HEK293T (cell line): Measurements from ENCODE around the gene EPS8.

Source experiments
- CTCF ChIA-PET: fragments of 350-600 bp; formaldehyde crosslinking; extraction: SDS; loops from one replicate; lab custom pipeline; 2021; ENCODE audit warnings: antibody characterized with exemption, inconsistent platforms; lab: Yijun Ruan, JAX
- POLR2A ChIA-PET: fragments of 350-600 bp; formaldehyde crosslinking; extraction: SDS; loops from one replicate; lab custom pipeline; 2020; ENCODE audit warnings: antibody characterized with exemption, inconsistent platforms; lab: Yijun Ruan, JAX
- DNase-seq: peaks from one replicate; pipeline ENCODE4 v3.0.0; 2012; ENCODE audit warnings: mixed read lengths; ENCODE audit errors: extremely low spot score
- ARNT ChIP-seq: fragments of 450-650 bp; IDR thresholded peaks from 2 replicates; pipeline ENCODE4 v1.6.1; 2017; ENCODE audit warnings: mild to moderate bottlenecking
- BHLHE40 ChIP-seq: fragments of 450-650 bp; IDR thresholded peaks from 2 replicates; pipeline ENCODE4 v1.6.1; 2016; ENCODE audit warnings: mild to moderate bottlenecking, moderate library complexity, borderline replicate concordance
- CTBP1 ChIP-seq: fragments of 450-650 bp; IDR thresholded peaks from 2 replicates; pipeline ENCODE4 v1.6.1; 2016; ENCODE audit warnings: borderline replicate concordance
- ELF4 ChIP-seq: fragments of 450-650 bp; IDR thresholded peaks from 2 replicates; pipeline ENCODE4 v1.6.1; 2017; ENCODE audit warnings: antibody characterized with exemption
- FOXA1 ChIP-seq: fragments of 450-650 bp; IDR thresholded peaks from 2 replicates; pipeline ENCODE4 v1.6.1; 2016; ENCODE audit warnings: mild to moderate bottlenecking
- FOXK2 ChIP-seq: fragments of 450-650 bp; IDR thresholded peaks from 2 replicates; pipeline ENCODE4 v1.6.1; 2016; ENCODE audit warnings: mild to moderate bottlenecking
- FOXM1 ChIP-seq: fragments of 450-650 bp; IDR thresholded peaks from 2 replicates; pipeline ENCODE4 v1.6.1; 2017; ENCODE audit warnings: mild to moderate bottlenecking, borderline replicate concordance
- HDGF ChIP-seq: fragments of 450-650 bp; IDR thresholded peaks from 2 replicates; pipeline ENCODE4 v1.6.1; 2017; ENCODE audit warnings: antibody characterized with exemption, borderline replicate concordance
- L3MBTL2 ChIP-seq: fragments of 450-650 bp; conservative IDR thresholded peaks from 2 replicates; pipeline ENCODE4 v1.6.1; 2016; ENCODE audit warnings: mild to moderate bottlenecking
- LEF1 ChIP-seq: fragments of 450-650 bp; IDR thresholded peaks from 2 replicates; pipeline ENCODE4 v1.6.1; 2017; ENCODE audit warnings: mild to moderate bottlenecking, borderline replicate concordance
- NFRKB ChIP-seq: fragments of 450-650 bp; IDR thresholded peaks from 2 replicates; pipeline ENCODE4 v1.6.1; 2016; ENCODE audit warnings: mild to moderate bottlenecking, moderate library complexity
- PKNOX1 ChIP-seq: fragments of 450-650 bp; IDR thresholded peaks from 2 replicates; pipeline ENCODE4 v1.6.1; 2016
- SP1 ChIP-seq: fragments of 450-650 bp; IDR thresholded peaks from 2 replicates; pipeline ENCODE4 v1.6.1; 2017
- SUZ12 ChIP-seq: fragments of 450-650 bp; IDR thresholded peaks from 2 replicates; pipeline ENCODE4 v1.6.1; 2016; ENCODE audit warnings: mild to moderate bottlenecking
- TARDBP ChIP-seq: fragments of 450-650 bp; IDR thresholded peaks from 2 replicates; pipeline ENCODE4 v1.6.1; 2016
- ZNF384 ChIP-seq: fragments of 450-650 bp; IDR thresholded peaks from 2 replicates; pipeline ENCODE4 v1.6.1; 2016

EPS8 gene

GRCh38 chr12:15706010-15706676 is 83.0 kb downstream of the EPS8 start:
- POLR2A ChIA-PET, result no interaction called here
- TF ChIP-seq BHLHE40 (no peak), SP1 (no peak), PKNOX1 (no peak), NFRKB (no peak), FOXK2 (no peak), FOXA1 (no peak), ELF4 (no peak), LEF1 (no peak), CTBP1 (no peak), L3MBTL2 (no peak), SUZ12 (no peak), HDGF (no peak), ARNT (no peak), ZNF384 (no peak), TARDBP (no peak), FOXM1 (no peak)
- CTCF ChIA-PET, result interaction anchor here (0.5 kb wide), 1 partner anchor 189 kb away, joined by 3 read pairs; no protein-coding TSS in a partner anchor
- DNase-seq, result no peak

- no peak for DNase-seq
- ChIA-PET CTCF (interaction anchor here (0.5 kb wide), 1 partner anchor 189 kb away, joined by 3 read pairs; no protein-coding TSS in a partner anchor), POLR2A (no interaction called here)
- TF ChIP-seq L3MBTL2 (no peak), SUZ12 (no peak)
Measured at GRCh38 chr12:15705606-15706005, 83.6 kb downstream of the EPS8 start.

- TF ChIP-seq ARNT, result no peak
- no peak for TF ChIP-seq FOXM1
- no peak for TF ChIP-seq SP1
- no peak for TF ChIP-seq BHLHE40
- no peak for TF ChIP-seq PKNOX1
- TF ChIP-seq CTBP1, result no peak
- no peak for TF ChIP-seq LEF1
- no peak for TF ChIP-seq NFRKB
- TF ChIP-seq TARDBP, result no peak
- no peak for TF ChIP-seq FOXA1
- TF ChIP-seq SUZ12, result no peak
- ChIA-PET POLR2A (no interaction called here), CTCF (no interaction called here)
- no peak for DNase-seq
Measured at GRCh38 chr12:15702276-15702675, 86.9 kb downstream of the EPS8 start.

- TF ChIP-seq ELF4 (no peak), CTBP1 (no peak), ARNT (no peak), TARDBP (no peak), ZNF384 (no peak), FOXM1 (no peak), LEF1 (no peak), PKNOX1 (no peak), SUZ12 (no peak), HDGF (no peak), SP1 (no peak), BHLHE40 (no peak), L3MBTL2 (no peak), NFRKB (no peak), FOXK2 (no peak), FOXA1 (no peak)
- no peak for DNase-seq
- POLR2A ChIA-PET, result no interaction called here
- CTCF ChIA-PET, result no interaction called here
Measured at GRCh38 chr12:15701631-15702156, 87.5 kb downstream of the EPS8 start.

- DNase-seq, result no peak
- POLR2A ChIA-PET, result no interaction called here
- TF ChIP-seq ELF4 (no peak), HDGF (no peak), ARNT (no peak), FOXK2 (no peak), SP1 (no peak), SUZ12 (no peak), NFRKB (no peak), FOXA1 (no peak), CTBP1 (no peak)
- CTCF ChIA-PET, result no interaction called here
Measured at GRCh38 chr12:15701206-15701605, 88.0 kb downstream of the EPS8 start.

GRCh38 chr12:15700595-15700994 is 88.6 kb downstream of the EPS8 start:
- ChIA-PET CTCF (no interaction called here), POLR2A (no interaction called here)
- no peak for TF ChIP-seq SP1
- no peak for TF ChIP-seq SUZ12
- no peak for TF ChIP-seq CTBP1
- TF ChIP-seq LEF1, result no peak
- no peak for TF ChIP-seq HDGF
- TF ChIP-seq FOXK2, result no peak
- TF ChIP-seq ARNT, result no peak
- no peak for TF ChIP-seq NFRKB
- no peak for TF ChIP-seq FOXM1
- TF ChIP-seq ZNF384, result no peak
- no peak for TF ChIP-seq L3MBTL2
- no peak for TF ChIP-seq FOXA1
- TF ChIP-seq PKNOX1, result no peak
- no peak for TF ChIP-seq TARDBP
- TF ChIP-seq BHLHE40, result no peak
- no peak for TF ChIP-seq ELF4
- no peak for DNase-seq
